NCI-H2029 (cell line): Measurements from ENCODE around the gene ELOVL5.

ENCODE experiments used
- DNase-seq: peaks from one replicate; lab custom pipeline; 2025; lab: John Stamatoyannopoulos, UW

Gene ELOVL5

DNA sequence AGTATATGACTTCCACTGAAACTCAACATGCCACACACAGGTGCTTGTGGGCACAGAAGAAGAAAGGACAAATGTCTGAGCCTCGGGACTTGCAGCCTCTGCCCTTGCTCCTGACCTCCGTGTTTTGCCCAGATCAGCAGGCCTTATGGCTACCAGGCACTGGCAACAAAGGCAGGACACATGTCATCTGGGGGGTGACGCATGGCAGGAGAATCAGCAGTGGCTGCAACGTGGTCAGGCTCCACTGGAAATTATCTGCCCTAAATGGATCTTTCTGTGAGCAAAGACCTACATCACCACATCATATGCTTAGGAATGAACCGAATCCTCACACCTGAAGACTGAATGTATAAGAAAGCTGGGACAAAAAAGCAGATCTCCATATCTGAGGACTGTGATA is 78.9 kb downstream of the ELOVL5 start:
- DNase-seq = no peak

- DNase-seq = no peak
These were observed 79.7 kb downstream of the ELOVL5 start for GRCh38 chr6:53268858-53269608.

GRCh38 chr6:53266553-53267090 is 82.1 kb downstream of the ELOVL5 start:
- no peak for DNase-seq

DNA sequence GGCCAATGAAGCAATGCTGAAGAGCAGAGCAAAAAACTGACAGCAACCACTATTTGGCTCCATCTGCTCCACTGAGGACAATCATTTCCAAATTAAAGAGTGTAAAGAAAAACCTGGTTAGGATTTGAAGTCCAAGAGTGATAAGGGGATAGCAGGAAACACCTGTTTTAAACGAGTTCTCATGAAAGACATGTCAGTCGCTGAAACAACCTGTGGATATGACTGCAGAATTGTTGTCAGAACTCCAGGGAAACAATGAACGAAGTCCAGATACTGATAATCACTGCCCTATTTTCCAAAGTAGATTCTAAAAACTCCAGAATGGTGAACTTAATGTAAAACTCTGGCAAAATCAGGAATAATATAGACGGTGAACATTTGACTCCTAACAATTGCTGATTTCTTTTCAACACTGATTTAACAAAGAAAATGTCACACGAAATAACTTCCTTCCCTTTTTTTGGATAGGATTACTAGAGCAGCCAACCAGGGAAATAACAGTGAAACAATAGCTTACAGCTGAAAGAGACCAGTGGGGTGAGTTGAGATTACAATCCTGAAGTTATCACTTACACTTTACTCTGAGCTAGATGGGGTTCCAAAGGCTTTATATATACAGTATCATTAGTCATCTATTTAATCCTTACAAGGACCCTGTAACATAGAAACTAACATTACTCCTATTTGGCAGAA is 83.7 kb downstream of the ELOVL5 start:
- no peak for DNase-seq

DNA sequence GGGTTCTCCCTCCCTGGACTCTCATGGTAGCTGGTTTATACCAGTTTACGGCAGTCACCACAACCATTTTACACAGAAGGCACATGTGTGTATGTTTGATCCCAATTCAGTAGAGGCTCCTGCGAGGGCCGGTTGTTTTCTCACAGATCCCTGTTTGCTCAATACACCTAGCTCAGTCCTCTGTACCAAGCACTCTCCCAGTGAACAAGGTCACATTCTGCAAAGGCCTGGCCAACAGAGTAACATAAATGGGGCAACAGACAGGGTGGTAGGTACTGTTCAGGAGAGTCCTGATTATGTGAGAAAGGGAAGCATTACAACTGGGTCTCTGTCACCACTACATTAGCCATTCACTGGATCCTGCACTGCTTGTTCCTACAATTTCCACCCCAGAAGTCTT is 84.4 kb downstream of the ELOVL5 start:
- DNase-seq = no peak

- no peak for DNase-seq
These were observed 84.8 kb downstream of the ELOVL5 start for GRCh38 chr6:53263917-53264316.

DNA sequence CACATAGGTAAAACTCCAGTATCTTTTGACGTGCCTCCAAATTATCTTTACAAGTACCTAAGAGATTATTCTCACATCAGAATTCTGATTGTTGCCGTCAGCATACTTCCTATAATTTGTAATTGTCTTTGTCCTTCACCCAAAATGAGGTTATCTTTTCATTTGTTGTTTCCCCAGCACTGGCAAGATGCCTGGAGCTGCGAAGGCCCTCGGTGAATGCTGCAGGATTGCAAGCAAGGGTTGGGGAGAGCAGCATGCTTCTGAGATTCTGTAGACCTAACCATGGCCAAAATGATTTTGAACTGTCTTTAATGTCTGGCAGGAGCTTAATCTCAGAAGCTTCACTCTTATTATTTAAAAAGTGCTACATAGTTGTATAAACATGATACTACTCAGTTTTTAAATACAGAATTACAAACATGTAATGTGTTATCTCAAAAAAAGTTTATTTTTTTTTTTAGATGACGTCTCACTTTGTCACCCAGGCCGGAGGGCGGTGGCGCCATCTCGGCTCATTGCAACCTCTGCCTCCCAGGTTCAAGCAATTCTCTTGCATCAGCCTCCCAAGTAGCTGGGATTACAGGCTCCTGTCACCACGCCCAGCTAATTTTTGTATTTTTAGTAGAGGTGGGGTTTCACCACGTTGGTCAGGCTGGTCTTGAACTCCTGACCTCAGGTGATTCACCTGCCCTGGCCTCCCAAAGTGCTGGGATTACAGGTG is 88.7 kb downstream of the ELOVL5 start:
- no peak for DNase-seq

GRCh38 chr6:53258774-53259155 is 90.0 kb downstream of the ELOVL5 start:
- no peak for DNase-seq

- no peak for DNase-seq
These were observed 90.5 kb downstream of the ELOVL5 start for GRCh38 chr6:53258076-53258773.

- no peak for DNase-seq
These were observed 91.2 kb downstream of the ELOVL5 start for GRCh38 chr6:53257533-53257932.

GRCh38 chr6:53257001-53257400 is 91.7 kb downstream of the ELOVL5 start:
- no peak for DNase-seq

- DNase-seq = no peak
These were observed 96.5 kb downstream of the ELOVL5 start for GRCh38 chr6:53252177-53252692.

GRCh38 chr6:53251033-53251672 is 97.6 kb downstream of the ELOVL5 start:
- DNase-seq = no peak

GRCh38 chr6:53250176-53251032 is 98.3 kb downstream of the ELOVL5 start:
- DNase-seq = no peak

- no peak for DNase-seq
These were observed 101.8 kb downstream of the ELOVL5 start for GRCh38 chr6:53246924-53247323.

DNA sequence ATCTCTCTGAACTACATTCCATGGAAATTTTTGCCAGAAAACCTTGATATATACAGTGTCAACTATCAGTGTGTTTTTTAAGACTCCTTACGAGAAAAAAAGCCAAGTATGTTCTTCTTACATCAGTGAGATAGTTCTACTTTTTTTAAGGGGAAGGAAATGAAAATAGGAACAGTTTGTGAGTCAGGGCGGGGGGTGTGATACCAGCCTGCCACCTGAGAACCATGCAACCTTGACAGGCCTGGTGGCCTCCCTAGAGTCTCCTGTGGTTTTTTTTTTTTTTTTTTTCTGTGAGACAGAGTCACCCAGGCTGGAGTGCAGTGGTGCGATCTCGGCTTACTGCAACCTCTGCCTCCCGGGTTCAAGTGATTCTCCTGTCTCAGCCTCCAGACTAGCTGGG is 103.8 kb downstream of the ELOVL5 start:
- DNase-seq = no peak

GRCh38 chr6:53244399-53244931 is 104.3 kb downstream of the ELOVL5 start:
- no peak for DNase-seq

- no peak for DNase-seq
These were observed 106.8 kb downstream of the ELOVL5 start for GRCh38 chr6:53241938-53242337.

DNA sequence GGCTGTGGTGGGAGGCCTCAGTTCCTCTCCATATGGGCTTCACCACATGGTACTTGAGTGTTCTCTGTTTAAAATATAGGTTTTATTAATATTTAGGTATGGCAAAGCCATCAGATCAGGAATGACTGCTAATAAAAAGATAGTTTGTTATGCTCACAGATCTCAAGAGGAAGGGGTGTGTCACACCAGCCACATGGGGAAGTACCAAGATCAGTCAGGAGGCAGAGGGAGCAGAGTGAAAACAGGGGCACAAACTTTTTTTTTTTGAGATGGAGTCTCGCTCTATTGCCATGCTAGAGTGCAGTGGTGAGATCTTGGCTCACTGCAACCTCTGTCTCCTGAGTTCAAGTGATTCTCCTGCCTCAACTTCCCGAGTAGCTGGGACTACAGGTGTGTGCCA is 108.0 kb downstream of the ELOVL5 start:
- no peak for DNase-seq

DNA sequence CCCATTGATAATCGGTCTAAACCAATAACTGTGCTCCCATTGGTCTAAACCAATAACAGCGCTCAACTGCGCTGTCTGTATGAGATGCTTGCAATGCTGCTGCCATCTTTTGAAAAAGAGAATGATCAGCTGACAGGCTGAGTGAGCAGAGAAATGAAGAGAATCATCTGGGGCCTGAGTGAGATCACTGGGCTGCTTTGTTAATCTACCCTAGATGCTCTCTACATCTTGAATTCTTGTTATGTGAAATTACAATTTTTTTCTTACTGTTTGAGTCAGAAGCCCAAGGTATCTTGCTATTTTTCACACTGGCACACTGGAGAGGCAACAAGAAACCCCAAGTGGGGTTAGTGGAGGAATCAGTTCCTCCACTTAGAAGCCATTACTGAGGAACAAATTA is 108.6 kb downstream of the ELOVL5 start:
- DNase-seq = no peak
